GF-D8 (cell line): ENCODE measurements around the gene DENND1C.

Experiments
- DNase-seq: peaks from one replicate; lab custom pipeline; 2025; lab: John Stamatoyannopoulos, UW

DENND1C gene

DNA sequence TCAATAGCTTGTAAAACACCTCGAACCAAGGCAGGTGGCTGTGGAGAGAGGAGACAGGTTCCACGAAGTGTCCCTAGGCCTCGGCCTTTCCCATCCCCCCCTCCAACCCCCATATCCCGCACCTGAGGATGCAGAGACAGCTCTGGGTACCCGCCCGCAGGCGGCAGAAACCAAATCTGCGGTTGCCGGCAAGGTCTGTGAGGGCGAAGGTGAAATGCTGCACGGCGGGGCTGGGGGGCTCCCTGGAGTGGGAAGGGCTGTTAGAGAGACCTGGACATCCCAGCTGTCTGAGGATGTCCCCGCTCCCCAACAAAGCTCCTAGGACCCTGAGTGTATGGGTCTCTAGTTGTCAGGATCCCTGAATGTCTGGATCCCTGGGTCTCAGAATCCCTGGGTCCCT lies 2.8 kb downstream of the DENND1C start:
- no peak for DNase-seq

DNA sequence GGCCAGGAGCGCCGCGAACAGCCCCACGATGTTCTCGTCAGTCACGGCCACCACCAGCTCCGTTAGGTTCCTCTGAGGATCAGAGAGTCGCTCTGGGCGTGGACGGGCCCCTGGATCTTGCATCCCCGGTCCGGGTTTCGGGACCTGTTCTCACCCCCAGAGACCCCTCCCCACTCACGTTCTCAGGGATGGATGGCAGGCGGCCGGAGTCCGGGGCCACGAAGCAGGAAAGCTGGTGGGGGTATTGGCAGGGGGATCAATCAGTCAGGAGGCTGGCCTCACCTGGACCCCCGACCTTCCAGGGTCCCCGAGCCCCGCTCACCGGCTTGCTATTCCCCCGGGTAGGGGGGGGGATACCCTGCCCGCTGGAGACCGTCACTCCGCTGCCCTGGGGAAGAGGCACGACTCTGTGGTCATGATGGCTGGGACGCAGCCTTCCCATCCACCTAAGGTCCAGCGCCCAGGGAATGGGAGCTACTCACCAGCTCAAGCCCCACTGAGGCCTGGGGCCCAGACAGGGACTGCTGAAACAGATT lies 4.6 kb downstream of the DENND1C start:
- DNase-seq: no peak

DNA sequence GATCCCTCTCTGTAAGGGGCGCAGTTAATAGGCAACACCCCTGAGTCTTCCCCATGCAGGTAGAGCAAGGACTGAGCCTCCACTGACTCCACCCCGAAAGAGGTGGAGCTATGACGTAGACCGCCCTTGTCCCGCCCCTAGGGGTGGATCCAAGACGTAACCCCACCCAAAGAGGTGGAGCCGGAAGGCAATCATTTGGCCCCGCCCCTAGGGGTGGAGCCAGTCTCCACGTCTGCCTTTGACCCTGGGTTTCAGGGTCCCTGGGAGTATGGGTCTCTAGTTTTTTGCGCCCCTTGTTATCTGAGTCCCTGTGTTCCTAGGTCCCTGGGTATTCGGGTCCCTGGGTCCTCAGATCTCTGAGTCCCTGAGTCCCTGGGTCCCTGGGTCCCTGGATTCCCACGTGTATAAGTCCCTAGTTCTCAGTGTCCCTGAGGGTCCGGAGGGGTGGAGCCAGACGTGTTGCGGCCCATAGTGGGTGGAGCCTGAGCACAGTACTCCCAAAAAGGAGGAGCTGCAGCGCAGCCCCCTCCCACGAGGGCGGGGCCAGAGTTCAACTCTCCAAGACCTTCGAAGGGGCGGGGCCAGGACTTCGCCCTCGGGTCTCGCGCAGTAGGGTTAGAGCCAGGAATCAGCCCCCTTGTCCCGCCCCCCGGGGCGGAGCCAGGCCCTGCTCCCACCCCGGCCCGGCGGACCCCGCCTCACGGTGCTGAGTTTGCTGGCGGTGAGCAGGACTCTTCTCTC lies 5.3 kb downstream of the DENND1C start:
- no peak for DNase-seq

DNA sequence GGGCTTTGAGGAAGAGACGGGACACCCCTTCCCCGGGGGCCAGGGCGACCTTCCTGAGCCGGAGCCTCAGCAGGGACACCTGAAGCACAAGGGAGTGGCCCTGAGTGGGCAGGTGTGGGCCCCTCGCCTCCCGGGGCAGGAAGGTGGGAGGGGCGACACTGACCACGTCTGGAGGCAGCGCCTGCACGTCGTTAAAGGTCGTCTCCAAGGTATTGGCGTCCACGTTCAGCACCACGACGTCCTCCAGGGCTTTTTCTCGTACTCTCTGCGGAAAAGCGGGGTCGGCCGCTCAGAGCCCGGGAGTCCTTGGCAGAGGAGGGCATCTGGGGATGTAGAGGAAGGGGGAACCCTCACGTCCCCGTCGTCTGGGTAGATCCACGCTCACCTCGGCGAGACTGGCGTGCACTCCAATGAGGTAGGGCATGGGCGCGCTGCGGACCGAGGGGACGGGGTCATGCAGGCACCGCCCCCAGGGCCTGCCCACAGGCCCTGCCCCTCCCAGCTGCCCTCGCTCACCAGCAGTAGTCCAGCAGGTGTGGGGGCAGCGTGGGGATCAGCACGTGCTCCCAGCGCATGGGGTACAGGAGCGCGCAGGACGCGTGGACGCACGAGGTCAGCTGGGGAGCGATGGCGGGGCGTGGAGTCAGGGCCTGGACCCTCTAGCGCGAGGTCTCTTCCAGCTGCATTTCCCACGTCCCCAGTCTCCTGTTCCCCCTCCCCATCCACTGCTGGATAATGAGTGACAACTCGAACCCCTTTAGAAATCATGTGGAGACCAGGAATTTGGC lies 6.1 kb downstream of the DENND1C start:
- DNase-seq: no peak

DNA sequence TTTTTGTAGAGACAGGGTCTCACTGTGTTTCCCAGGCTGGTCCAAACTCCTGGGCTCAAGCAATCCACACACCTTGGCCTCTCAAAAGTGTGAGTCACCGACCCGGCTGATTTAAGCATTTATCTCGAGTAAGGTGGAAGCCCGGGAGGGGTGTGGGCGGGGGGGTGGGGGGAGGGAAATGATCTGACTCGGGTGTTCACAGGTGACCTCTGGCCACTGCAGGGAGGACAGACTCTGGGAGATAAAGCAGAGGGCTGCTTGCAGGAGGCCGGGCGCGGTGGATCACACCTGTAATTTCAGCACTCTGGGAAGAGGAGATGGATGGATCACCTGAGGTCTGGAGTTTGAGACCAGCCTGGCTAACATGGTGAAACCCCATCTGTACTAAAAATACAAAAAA lies 7.9 kb downstream of the DENND1C start:
- no peak for DNase-seq

DNA sequence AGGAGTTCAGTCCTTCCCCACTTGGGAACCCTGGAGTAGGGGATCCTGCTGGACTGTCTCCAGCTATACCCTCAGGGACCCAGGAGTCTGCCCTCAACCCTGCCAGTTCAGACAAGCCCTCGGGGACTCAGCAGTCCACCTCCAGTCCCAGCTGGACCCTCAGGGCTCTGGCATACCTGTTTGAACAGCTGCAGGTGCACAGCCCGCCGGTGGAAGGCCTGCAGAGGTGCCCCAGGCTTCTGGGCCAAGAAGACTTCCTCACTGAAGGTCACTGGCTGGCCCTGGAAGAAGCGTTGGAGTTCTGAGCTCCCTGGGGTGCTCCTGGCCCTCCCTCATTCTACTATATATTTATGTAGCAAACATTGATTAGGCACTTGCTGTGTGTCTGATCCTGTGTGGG lies 8.9 kb downstream of the DENND1C start:
- no peak for DNase-seq

DNA sequence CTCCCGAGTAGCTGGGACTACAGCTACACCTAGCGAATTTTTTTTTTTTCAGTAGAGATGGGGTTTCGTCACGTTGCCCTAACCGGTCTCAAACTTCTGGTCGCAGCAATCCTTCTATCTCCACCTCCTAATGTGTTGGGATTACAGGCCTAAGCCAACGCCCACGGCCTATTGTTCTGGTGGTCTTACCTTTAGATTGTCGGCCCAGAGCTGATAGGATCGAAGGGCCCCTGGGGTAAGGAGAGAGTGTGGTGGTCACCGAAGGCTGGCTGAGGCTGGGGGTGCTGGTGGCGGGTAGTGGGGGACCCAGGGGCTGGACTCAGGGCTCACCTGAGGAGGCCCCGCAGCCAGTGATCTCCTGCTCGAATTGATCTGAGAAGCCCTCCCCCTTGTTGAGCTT lies 10.5 kb downstream of the DENND1C start:
- no peak for DNase-seq

DNA sequence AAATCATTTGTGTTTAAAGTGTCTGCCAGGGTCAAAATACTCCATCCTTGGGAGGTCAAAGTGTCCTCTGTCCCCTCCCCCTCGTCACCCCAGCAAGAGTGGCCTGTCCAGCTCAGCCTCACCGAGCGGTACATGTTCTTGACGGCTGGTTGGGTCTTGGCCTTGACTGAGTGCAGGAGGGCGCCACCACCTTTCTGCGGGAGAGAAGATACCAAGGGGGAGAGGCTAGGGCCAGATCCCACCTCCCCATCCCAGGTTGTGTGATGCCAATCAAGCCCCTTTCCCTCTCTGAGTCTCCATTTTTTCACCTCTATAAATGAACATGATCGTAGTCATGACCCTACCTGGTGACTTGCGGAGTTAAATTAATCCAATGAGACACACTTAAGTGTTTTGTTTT lies 11.4 kb downstream of the DENND1C start:
- no peak for DNase-seq

DNA sequence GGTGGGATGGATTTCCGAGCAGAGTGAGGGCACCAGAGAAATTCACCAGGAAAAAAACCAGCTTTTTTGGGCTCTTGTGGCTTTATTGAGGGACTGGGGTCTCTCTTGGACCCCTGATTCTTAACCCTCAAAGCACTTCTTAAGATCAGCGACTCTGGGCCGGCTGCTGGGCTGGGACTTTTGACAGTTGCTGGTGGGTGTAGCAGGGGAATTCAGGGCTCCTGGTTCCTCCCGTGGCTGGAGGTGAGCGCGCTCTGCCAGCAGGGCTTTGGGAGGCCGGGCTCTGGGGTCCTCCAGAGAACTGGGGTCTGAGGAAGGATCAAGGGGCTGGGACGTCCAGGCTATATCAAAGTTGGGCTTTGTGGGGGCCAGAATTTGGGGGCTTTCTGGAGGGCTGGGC lies 14.2 kb downstream of the DENND1C start:
- DNase-seq: no peak

DNA sequence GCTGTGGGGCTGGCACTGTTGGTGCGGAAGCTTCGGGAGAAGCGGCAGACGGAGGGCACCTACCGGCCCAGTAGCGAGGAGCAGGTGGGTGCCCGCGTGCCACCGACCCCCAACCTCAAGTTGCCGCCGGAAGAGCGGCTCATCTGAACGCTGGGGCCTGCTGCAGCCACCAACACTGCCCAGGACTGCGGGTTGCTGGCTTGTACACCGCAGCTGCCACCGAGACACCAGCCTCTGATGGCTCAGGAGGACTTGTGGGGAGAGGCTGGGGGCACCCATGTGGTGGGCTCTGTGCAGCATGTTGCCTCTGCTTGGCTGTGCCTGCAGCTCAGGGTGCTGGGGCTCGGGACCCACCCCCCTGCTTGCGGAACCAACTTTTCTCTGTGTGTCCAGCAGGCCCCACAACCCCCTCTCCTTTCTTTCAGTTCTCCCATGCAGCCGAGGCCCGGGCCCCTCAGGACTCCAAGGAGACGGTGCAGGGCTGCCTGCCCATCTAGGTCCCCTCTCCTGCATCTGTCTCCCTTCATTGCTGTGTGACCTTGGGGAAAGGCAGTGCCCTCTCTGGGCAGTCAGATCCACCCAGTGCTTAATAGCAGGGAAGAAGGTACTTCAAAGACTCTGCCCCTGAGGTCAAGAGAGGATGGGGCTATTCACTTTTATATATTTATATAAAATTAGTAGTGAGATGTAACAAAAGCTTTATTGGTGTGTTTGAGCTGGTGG lies 14.9 kb downstream of the DENND1C start:
- no peak for DNase-seq

DNA sequence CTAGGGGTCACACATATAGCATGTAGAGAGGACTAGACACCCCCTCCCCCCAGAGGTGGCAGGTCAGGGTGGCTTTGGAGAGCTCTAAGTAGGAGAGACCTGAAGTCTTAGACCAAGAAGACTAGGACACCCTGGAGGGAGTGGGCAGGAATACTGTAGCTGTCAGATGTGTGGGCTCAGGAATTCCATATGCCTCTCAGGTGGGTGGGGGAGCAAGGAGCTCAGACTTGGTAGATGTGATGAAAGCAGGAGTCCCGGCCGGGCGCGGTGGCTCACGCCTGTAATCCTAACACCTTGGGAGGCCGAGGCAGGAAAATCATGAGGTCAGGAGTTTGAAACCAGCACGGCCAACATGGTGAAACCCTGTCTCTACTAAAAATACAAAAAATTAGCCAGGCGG lies 15.9 kb downstream of the DENND1C start:
- no peak for DNase-seq

DNA sequence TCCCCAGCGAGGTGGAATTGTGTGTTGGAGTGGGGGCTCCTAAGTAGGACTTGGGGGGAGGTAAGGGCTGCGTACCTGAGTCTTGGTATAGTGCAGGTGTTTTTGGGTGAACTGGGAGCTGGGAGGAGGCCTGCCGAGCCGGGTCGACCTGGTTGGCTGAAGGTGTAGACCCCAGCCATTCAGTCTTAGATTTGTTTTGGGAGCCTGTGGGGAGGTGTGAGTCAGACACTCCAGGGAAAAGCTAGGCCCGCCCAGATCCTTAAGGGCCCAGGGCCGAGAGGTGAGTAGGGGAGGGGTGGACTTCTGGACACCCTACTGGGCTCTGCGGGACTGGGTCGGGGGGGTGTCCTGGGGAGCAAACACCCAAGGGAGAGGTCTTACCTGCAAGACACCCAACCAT lies 16.6 kb downstream of the DENND1C start:
- no peak for DNase-seq

DNA sequence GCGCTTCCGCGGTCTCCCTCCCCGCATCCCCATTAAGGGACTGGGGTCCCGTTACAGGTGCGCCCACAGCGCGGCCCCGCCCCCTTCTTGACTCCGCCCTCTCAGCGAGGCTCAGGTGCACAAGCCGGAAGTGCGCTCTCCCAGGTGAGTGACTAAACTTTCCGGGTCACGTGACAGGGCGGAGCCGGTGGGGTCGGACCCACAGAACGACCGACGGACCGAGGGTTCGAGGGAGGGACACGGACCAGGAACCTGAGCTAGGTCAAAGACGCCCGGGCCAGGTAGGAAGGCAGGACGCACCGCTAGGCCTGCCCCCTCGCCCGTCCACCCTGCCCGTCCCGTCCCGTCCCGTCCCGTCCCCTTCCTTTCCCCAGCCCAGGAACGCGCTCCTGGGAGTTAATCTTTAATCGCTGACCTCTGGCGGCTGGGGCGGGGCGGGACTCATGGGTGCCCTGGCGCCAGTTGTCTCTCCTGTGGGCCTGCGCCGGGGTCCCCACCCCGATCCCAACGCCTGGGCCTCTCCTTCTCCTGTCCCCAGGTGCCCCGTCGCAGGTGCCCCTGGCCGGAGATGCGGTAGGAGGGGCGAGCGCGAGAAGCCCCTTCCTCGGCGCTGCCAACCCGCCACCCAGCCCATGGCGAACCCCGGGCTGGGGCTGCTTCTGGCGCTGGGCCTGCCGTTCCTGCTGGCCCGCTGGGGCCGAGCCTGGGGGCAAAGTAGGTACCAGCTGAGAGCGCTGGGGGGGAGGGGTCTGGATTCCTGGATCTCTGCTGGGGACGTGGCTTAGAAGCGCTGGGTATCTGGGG lies 17.3 kb downstream of the DENND1C start, which contains the start of gene CRB3:
TSS of gene CRB3 (plus strand) at position 202 of the 804 bp plus-strand sequence. CDS start at position 633, 431 bp downstream.
- no peak for DNase-seq

DNA sequence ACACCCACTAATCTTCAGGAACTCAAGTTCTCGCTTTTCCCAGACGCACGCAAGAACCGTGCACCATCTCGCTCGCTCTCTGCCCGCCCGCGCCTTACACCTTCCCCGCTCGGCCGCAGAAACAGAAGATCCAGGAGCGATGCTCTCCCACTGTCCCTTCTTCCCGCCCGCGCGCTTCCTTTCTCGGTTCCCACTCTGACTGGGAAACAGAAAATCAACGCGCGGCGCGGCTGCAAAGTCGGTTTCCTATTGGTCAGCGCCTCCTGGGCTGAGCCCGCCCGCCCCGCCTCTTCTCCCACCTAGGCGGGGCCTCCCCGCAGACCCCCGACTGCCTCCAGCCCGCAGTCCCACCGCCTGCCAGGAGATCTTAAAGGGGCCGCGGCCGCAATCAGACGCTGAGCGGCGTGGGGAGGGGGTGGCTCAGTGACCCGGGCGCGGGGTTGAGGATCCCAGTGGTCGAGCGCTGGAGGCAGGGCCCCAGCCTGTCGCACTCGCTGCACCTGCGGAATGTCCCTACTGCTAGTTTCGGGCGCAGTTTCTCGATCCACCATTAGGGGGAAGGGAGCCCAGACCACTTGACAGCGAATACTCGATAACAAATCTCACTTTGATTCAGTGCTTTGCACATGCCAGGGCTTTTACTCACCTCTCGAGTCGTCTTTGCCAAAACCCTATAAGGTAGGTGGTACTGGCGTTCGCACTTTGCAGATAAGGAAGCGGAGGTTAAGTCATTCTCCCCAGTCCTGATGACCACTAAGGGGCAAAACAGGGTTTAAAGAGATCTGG lies 21.3 kb downstream of the DENND1C start:
- peak; percentile 91 for DNase-seq

DNA sequence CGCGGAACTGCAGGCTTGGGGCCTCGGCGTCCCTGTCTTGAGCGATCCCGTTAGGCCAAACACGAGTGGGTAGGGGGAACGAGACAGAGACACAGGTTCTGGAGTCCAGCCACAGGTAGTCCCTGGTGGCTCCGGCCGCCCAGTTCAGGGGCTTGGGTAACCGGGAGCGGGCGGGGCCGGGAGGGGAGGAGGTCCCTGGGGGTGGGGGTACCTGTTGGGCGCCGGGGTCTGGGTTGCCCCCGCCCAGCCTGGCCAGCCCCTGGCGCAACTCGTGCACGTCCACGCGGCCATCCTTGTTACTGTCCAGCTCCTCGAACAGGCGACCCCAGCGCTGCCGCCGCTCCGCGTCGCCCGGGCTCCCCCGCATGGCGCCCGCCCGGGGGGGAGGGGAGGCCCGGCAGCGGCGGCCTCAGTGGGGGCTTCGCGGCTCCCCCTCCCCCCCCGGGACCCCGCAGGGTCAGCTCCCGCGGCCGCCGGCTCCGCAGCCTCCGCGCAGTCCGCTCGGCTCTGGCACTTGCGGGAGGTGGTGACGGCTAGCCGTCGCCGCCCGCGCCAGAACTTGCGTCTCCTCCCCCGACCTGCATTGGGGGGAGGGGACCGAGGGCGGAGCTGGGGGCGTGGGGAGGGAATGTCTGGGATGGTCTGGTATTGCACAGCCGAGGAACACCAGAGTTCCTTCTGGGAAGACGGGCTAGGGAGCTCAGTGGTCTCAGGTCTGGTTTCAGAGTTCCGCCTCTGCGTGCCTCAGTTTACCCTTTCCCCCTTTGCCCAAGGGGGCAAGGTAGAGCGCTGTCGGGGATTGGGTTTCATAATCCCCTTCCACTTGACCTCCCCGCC lies 22.1 kb downstream of the DENND1C start, which contains the start of gene SLC25A23:
TSS of gene SLC25A23 (minus strand) at position 531 of the 837 bp plus-strand sequence. CDS start at position 367, 164 bp downstream.
- DNase-seq: peak; percentile 20

DNA sequence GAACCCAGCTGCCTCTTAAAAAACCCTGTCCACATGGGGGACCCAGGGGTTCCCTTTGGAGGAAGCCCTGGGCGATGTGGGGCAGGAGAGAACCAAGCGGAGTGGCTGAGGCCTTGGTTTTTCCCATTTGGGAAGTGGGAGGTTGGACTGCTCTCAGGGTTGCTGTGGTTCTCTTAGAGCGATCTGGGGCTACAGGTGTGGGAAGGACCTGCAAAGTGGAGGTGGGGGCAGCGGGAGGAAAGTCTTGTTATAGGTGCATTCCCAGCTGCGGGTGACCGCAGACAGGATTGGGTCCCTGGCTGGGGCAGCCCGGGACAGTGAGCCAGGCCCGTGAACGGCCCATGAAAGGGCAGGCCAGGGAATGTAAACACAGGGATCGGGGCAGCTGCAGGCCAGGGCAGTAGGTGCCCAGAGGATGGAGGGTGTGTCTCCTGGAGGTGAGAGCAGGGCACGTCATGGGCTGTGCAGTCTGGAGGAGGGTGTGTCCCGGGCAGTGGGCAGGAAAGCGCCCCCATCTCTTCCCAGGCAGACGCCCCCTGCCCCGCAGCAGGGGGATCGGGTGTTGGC lies 22.8 kb downstream of the DENND1C start:
- DNase-seq: no peak

DNA sequence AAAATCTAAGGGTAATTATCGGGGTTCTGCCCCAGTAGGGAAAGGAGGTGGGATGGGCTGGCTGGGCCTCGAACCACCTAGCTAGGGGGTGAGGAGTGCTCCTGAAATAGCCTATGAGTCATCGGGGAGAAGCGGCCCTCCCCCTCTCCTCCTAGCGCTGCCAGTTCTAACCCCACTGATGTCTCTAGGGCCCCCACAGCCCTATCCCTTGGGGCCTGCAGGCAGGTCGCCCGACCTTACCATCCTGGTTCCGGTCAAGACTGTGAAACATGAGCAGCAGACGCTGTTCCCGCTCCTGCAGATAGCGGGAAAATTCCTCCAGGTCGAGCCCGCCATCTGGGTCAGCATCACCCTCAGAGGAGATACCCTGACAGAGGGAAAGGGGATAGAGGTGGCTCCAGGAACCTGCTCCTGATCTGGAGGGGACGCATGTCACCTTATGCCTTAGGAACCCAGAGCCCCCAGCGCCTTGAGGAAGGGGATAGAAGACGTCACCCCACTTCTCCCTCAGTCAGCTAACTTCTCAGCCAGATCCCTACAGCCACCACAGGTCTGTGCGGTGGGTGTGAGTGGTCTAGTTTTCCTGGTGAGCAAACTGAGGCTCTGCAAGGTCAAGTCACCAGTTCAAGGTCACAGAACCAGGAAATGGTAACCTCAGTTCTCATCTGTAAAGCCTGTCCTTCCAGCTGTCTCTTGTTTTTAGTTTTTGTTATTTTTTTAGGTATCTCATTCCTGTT lies 23.5 kb downstream of the DENND1C start:
- DNase-seq: no peak

DNA sequence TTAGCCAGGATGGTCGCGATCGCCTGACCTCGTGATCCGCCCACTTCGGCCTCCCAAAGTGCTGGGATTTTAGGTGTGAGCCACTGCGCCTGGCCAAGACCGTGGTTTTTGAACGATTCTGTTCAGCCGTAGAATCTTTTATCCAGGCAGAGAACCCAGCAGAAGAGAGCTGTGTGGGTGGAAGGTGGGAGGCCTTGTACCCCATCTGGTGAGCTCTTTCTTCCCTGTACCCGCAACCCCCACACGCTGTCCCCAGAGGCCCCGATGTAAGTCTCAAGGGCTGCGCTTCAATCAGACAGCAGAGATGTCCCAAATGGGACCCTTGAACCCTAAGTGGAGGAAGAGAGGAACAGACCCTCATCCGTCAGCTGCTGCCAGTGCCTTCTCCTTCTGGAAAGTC lies 25.7 kb downstream of the DENND1C start:
- no peak for DNase-seq
